ENCODE data around the gene RASIP1.

Gene RASIP1

DNA sequence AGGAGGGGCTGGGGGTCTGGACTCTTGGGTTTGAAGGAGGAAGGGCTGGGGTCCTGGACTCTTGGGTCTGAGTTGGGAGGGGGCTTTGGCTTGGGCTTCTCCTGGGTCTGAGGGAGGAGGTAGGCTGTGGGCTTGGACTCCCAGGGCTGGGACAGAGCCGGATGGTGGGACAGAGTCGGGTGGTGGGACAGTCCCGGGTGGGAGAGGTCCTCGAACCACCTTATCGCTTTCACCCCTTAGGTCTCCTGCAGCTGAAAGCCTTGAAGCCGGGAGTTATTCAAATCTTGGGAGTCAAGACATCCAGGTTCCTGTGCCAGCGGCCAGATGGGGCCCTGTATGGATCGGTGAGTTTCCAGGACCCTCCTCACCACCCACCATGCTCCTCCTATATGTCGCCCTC is 16.3 kb upstream of the RASIP1 start:
- in situ Hi-C loops (cut with HindIII; ENCODE audit: low pct_ligation_motif_present, low pct_unique_long_range_greater_than_20kb, low sequenced_read_pairs) = no loop called here
- DNase-seq = no peak

DNA sequence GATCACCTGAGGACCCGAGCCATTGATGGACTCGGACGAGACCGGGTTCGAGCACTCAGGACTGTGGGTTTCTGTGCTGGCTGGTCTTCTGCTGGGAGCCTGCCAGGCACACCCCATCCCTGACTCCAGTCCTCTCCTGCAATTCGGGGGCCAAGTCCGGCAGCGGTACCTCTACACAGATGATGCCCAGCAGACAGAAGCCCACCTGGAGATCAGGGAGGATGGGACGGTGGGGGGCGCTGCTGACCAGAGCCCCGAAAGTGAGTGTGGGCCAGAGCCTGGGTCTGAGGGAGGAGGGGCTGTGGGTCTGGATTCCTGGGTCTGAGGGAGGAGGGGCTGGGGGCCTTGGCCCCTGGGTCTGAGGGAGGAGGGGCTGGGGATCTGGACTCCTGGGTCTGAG is 15.8 kb upstream of the RASIP1 start:
- DNase-seq = no peak
- in situ Hi-C loops (cut with HindIII; ENCODE audit: low pct_ligation_motif_present, low pct_unique_long_range_greater_than_20kb, low sequenced_read_pairs) = no loop called here

DNA sequence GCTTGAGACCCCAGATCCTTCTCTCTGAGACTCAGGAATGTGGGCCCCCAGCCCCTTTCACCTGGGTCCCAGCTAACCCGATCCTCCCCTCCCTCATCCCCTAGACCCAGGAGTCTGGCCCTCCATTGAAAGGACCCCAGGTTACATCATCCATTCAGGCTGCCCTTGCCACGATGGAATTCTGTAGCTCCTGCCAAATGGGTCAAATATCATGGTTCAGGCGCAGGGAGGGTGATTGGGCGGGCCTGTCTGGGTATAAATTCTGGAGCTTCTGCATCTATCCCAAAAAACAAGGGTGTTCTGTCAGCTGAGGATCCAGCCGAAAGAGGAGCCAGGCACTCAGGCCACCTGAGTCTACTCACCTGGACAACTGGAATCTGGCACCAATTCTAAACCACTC is 15.4 kb upstream of the RASIP1 start:
- no peak for DNase-seq
- in situ Hi-C loops (cut with HindIII; ENCODE audit: low pct_ligation_motif_present, low pct_unique_long_range_greater_than_20kb, low sequenced_read_pairs) = no loop called here

DNA sequence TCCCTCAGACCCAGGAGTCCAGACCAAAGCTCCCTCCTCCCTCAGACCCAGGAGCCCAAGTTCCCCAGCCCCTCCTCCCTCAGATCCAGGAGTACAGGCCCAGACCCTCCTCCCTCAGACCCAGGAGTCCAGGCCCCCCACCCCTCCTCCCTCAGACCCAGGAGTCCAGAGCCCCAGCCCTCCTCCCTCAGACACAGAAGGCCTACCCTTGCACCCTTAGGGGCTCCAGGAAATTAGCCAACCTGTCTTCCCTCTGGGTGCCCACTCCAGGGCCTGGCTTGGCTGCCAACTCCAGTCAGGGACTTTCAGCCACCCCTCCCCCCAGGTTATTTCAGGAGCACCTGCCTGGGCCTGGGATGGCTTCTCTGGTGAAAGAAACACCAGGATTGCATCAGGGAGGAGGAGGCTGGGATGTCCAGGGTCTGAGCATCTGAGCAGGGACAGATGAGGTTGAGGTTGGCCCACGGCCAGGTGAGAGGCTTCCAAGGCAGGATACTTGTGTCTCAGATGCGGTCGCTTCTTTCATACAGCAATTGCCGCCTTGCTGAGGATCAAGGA is 14.8 kb upstream of the RASIP1 start, which contains the start of gene FGF21:
TSS of gene FGF21 (plus strand) at position 441 of the 558 bp plus-strand sequence. CDS start 713 bp downstream, outside the sequence.
- in situ Hi-C loops (cut with HindIII; ENCODE audit: low pct_ligation_motif_present, low pct_unique_long_range_greater_than_20kb, low sequenced_read_pairs) = no loop called here
- no peak for DNase-seq

DNA sequence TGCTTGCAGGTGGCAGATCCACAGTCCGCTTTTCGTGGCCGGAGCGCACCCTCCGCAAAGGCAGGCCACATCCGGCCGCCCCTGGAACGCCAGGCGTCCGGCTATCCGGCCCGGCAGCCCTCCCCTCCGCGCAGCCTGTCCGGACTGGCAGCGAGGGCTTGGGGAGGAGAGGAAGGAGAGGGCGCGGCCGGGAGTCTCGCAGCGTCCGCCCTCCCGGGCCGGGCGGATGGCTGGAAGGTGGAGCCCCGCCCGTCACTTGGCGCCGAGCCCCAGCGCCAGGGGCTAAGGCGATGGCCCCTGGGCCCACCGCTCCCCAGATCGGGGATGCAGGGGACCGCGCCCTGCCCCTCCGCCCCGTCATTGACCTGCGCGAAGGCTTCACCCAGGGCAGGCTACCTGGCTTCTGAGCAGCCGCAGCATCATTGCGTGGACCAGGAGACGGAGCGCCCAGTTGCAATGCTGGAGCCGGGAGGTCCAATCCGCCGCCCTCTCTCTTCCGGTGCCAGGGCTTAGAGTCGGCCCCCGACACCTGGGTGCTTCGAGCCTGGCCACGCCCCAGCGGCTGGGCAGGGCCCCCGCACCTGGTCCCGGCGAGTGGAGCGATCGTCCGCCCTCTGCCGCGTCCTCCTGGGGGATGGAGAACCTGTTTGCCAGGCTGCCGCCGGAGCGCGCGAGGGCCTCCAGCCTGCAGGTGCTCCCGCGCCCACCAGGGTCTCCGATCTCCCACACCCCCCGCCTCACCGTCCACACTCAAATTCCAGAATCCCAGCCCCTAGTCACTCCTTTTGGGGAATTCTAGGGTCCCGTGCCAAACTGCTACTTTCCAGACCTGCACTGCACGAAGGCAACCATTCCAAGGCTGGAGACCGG is 12.3 kb upstream of the RASIP1 start, which contains the start of gene FUT1:
TSS of gene FUT1 (minus strand) at position 146 of the 870 bp plus-strand sequence. CDS start 1,360 bp downstream, outside the sequence.
- DNase-seq = peak; percentile 37

DNA sequence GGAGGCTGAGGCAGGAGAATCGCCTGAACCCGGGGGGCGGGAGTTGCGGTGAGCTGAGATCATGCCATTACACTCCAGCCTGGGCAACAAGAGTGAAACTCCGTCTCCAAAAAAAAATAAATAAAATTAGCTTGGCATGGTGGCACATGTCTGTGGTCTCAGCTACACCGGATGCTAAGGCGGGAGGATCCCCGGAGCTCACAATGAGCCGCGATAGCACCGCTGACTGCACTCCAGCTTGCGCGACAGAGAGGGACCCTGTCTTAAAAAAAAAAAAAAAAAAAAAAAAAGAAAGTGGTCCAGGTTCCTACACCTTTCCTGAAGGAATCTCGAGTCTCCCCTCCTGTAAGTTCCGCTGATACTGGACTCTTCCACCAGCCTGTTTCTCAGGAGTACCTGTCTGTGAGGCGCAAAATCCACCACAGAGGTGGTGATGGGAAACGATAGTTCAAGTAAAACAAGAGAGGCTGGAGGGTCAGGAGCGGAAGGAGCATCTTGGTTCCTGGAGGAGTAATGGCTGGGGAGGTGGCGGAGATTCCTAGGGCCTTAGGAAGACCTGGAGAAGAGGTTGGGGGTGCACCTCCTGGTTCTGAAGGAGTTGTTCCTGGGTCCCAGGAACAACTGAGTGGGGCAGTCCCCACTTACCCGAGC is 11.6 kb upstream of the RASIP1 start:
- in situ Hi-C loops (cut with HindIII; ENCODE audit: low pct_ligation_motif_present, low pct_unique_long_range_greater_than_20kb, low sequenced_read_pairs) = no loop called here
- no peak for DNase-seq

More for the DNA sequence above, 12.3 kb upstream of the RASIP1 start, which contains the start of gene FUT1:
- in situ Hi-C loops (cut with HindIII; ENCODE audit: low pct_ligation_motif_present, low pct_unique_long_range_greater_than_20kb, low sequenced_read_pairs) = no loop called here

DNA sequence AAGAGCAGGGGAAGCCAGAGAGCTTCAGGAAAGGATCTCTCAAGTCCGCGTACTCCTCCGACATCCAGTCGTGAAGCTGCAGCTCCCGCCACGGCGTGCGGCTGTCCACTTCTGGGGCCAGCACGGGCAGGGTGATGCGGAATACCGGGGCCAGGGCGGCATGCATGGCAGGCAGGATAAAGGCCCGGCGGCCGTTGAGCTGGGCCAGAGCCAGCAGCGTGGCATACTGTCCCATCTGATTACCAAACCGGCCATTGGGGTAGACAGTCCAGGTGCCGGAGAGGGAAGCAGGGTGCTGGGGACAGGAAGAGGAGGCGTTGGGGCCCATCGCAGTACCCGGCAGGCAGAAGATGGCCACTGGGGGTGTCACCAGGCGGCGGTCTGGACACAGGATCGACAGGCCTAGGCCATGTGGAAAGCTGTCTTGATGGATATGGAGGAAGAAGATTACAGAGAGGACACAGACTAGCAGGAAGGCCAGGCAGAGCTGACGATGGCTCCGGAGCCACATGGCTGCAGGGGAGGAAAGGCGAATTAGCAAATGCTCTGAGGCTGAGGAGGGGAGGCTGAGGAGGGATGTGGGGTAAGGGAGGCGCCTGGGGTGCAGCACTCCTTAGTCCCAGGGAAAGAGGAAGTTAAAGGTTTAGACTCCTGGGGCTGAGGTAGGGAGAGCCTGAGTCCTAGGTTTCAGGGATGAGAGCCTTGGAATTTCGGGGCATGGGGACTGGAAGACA is 10.5 kb upstream of the RASIP1 start:
- DNase-seq = no peak
- in situ Hi-C loops (cut with HindIII; ENCODE audit: low pct_ligation_motif_present, low pct_unique_long_range_greater_than_20kb, low sequenced_read_pairs) = no loop called here

DNA sequence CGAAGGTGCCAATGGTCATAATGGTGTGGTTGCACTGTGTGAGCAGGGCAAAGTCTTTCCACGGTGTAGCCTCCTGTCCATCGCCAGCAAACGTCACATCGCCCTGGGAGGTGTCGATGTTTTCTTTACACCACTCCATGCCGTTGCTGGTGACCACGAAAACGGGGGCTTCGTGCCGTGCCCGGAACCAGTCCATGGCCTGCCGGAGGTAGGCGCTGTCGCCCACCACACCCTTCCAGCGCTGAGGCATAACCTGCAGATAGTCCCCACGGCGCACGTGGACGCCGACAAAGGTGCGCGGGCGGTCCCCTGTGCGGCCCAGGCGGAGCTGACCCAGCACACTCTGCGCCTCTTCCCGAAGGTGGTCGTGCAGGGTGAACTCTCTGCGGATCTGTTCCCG is 9.9 kb upstream of the RASIP1 start:
- no peak for DNase-seq
- in situ Hi-C loops (cut with HindIII; ENCODE audit: low pct_ligation_motif_present, low pct_unique_long_range_greater_than_20kb, low sequenced_read_pairs) = no loop called here

DNA sequence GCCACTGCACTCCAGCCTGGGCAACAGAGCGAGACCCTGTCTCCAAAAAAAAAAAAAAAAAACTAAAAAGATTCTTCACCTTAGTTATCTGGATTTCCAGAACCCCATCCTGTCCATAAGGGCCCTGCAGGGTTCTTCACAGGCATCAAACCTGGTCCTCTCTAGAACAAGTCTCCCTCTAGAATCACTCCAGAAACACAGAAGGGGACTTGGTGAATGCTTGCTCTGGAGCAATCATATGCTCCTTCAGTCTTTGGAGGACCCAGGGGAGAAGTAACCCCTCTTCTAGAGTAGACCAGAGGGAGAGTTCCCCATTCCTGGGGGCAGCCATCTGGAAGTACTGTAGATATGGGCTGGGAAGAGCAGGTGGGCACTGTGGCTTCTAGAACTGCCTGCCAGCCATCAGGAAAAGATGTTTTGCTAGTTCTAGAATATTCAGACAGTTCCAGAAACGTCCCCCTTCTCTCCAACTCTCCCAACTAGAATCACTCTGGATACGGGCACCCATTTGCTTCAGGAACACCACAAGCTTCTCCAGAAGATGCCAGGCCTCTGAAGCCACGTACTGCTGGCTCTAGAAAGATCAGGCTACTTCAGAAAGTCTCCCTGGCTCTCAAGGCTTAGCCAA is 9.3 kb upstream of the RASIP1 start:
- no peak for DNase-seq
- in situ Hi-C loops (cut with HindIII; ENCODE audit: low pct_ligation_motif_present, low pct_unique_long_range_greater_than_20kb, low sequenced_read_pairs) = no loop called here

DNA sequence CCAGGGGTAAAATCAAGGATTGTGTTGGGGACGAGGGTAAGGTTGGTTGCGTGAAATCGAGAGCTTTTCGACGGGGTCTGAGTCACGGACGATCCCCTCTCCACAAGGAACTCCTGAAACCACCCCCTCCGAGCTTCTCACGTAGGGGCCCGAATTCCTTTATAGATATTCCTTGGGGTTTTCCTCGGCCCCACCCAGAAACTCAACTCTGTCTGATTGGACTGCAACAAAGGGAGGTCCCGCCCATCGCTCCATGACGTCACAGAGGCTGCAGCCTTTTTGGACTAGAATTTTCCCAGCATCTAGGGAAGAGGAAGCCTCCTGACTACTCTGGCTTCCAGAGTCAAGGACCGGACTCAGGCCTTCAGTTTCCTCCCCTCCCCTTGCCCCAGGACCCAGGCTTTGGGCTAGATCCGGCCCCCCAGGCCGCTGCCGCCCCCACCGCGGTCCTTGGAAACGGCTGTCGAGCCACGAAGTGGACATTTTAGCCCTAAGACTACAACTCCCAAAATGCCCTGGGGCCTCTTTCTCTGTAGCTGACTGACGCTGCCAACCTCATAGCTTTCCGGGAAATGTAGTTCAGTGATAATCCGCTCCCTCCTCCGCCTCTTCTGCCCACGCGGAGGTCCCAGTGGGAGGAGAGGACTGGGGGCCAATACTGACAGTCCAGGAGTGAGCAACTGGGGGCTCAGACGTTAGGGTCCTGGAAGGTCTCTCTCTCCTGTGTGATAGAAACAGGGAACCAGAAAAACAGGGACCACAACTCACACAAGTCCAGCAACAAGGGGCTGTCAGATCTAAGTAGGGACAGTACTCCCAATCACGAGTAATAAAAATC is 6.5 kb upstream of the RASIP1 start, which contains the start of gene IZUMO1:
TSS of gene IZUMO1 (minus strand) at position 172 of the 838 bp plus-strand sequence. CDS start 1,050 bp downstream, outside the sequence.
- in situ Hi-C loops (cut with HindIII; ENCODE audit: low pct_ligation_motif_present, low pct_unique_long_range_greater_than_20kb, low sequenced_read_pairs) = no loop called here
- DNase-seq = no peak

DNA sequence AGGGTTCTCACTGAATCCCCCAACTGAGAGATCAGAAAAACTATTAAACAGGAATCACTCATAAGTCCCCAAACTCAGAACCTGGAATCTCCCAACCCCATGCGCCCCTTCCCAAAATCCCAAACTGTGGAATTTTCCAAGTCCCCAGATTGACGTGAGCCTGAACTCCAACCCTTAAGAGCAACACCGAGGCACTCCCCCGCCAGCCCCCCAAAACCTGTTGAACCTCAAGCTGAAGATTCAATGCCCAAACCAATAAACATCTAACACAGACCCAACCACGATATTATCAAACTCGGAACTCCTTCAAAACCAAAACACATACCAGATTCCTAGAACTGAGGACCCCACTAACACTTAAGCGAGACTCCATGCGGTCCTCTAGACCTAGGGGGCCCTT is 5.7 kb upstream of the RASIP1 start:
- no peak for DNase-seq
- in situ Hi-C loops (cut with HindIII; ENCODE audit: low pct_ligation_motif_present, low pct_unique_long_range_greater_than_20kb, low sequenced_read_pairs) = no loop called here

DNA sequence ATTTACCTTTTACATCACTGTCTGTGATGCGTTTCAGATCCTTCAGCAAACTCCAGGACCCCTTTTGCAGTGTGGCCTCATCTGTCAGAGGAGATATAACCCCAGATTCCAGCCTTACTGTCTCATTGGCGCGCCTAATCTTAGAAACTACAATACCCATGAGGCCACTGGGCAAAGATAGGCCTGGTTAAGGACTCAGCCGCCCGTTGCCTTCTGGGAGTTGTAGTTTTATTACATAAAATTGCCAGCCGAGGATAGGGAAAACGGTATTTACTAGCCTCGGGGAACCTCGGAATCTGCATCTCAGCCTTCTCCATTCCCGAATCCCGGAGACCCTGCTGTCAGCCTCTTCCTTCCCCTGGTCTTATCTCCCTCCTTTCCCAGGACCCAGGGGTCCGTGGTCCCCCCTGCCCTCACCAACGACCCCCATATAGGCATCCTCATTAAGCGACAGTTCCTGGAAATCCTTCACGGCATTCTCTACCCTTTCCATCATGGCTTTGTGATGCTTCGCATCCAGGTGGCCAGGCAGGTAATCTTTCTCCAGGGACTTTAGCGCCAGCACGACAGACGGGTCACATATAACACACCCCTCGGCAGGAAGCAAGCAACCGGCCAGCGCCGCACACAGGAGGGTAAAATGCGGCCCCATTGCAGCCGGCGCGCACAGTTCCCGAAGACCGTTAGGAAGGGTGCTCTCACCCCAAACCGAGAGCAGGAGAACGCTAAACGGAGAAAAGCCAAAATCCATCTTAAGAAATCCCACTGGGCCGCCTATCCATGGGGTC is 5.0 kb upstream of the RASIP1 start:
- peak; percentile 40 for DNase-seq
- in situ Hi-C loops (cut with HindIII; ENCODE audit: low pct_ligation_motif_present, low pct_unique_long_range_greater_than_20kb, low sequenced_read_pairs) = no loop called here

DNA sequence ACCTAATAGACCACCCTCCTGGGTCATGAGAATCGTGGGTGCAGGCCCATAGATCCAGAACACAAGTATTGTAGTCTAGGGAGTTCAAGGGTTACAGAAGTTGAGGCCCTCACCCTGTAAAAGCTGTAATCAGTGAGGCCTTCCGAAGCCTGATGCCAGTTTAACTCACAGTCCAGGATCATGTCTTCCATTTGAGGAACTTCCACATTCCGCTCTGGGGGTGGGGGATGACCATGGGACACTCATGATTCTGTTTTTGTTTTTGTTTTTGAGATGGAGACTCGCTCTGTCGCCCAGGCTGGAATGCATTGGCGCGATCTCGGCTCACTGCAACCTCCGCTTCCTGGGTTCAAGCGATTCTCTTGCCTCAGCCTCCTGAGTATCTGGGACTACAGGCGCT is 1.7 kb upstream of the RASIP1 start:
- no peak for DNase-seq
- in situ Hi-C loops (cut with HindIII; ENCODE audit: low pct_ligation_motif_present, low pct_unique_long_range_greater_than_20kb, low sequenced_read_pairs) = no loop called here

DNA sequence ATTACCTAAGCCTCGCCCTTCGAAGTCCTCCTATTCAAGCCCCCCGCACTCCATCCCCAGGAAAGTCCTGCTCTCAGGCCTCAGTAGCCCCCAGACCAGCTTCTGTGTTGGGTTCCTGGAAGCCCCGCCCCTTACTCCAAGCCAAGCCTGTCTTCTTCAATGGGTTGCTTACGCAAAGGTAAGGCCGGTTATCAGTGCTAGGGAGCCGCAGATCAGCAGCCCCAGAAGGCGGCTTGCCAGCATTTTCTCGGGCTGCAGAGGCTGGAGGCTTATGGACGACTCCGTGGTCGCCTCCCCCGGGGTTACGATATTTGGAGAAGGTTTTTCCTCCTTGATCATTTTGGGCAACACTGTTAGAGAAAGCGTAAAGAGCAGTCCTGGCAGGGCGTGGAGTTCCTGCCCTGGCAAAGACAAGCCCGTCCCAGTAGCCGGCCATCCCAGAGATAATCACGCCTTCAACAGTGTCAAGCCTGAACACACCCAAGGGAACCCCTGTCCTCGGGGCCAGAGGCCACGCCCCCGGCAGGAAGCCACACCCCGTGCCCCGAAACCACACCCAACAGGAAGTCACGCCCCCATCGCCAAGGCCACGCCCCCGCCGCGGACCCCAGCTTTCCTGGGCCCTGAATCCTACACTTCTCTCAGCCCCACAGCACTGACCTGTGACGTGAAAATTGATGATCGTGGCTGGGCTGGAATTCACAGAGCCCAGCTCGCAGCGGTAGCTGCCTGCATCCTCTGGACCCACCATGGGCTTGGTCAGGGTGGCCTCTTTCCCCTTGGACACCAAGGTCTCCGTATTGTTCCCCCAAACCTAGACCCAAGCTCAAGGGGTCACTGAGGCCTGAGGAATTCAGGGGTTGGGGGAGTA is 954 bp upstream of the RASIP1 start:
- DNase-seq = no peak
- in situ Hi-C loops (cut with HindIII; ENCODE audit: low pct_ligation_motif_present, low pct_unique_long_range_greater_than_20kb, low sequenced_read_pairs) = no loop called here

DNA sequence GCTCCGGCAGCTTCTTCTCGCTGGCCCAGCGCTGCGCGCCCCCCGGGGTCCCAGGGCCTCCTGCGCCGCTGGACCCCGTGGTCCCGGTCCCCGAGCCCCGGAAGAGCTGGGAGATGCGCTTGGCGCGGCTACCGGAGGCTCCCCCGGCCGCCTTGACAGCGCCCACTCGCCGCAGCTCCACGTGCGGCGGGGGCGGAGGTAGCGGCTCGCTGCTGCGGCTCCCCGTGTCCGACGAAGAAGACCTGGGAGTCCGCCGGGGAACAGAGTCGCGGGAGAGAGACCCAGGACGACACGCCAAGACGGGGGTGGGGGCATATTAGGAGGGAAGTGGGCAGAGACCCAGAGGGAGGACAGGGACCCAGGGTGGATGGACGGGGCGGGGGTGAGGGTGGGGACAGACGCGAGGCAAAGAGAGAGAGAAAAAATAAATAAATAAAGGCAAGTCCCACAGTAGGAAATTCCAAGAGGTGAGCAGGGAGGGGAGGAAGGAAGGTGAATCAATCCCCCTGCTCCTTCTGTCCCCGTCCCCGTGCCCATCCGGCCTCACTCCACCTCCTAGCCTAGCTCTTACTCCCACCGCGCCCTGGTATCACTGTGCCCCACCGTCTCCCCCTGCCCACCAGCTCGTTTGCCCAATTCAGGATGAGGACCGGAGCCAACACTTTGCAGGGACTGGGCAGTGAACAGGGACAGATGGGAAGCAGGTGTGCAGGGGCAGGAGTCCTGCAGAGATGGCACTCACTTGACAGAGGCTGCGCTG is 826 bp downstream of the RASIP1 start:
- no peak for DNase-seq
- in situ Hi-C loops (cut with HindIII; ENCODE audit: low pct_ligation_motif_present, low pct_unique_long_range_greater_than_20kb, low sequenced_read_pairs) = no loop called here
